Fibroblast of mammary gland (primary cell): ENCODE data around the gene RAB24.
"Not testable (repeated sequence)": the region's sequence is repeated elsewhere in the genome, so short reads cannot be mapped to it uniquely, and the experiment has no call there.

Source experiments
- DNase-seq: peaks from one replicate; pipeline ENCODE4 v3.0.0-alpha.2; 2010; ENCODE audit warnings: low read depth
- H3K4me3 ChIP-seq: 2 replicates; pipeline ENCODE4 v1.5.1; 2011; ENCODE audit warnings: low read depth, mild to moderate bottlenecking, low read length, moderate library complexity; ENCODE audit not compliant: control insufficient read depth
- CTCF ChIP-seq: conservative IDR thresholded peaks from 2 replicates; pipeline ENCODE4 v1.5.1; 2011; ENCODE audit warnings: low read depth, low read length, inconsistent platforms; ENCODE audit not compliant: control insufficient read depth, insufficient read depth

Gene RAB24

GRCh38 chr5:177347699-177348098 lies 44.2 kb upstream of the RAB24 start:
- DNase-seq, result no peak
- TF ChIP-seq CTCF, result no peak
- no peak overlapping the region for H3K4me3 ChIP-seq

- no peak overlapping the region for H3K4me3 ChIP-seq
- no peak for DNase-seq
- TF ChIP-seq CTCF, result no peak
Observed at GRCh38 chr5:177346820-177347219, 43.3 kb upstream of the RAB24 start.

GRCh38 chr5:177344891-177345290 lies 41.4 kb upstream of the RAB24 start:
- no peak overlapping the region for H3K4me3 ChIP-seq
- DNase-seq, result no peak
- no peak for TF ChIP-seq CTCF

GRCh38 chr5:177343777-177344176 lies 40.3 kb upstream of the RAB24 start:
- TF ChIP-seq CTCF, result no peak
- no peak for DNase-seq

GRCh38 chr5:177343000-177343399 lies 39.5 kb upstream of the RAB24 start:
- not testable (repeated sequence) for H3K4me3 ChIP-seq

More at GRCh38 chr5:177343777-177344176, 40.3 kb upstream of the RAB24 start:
- no peak overlapping the region for H3K4me3 ChIP-seq

GRCh38 chr5:177339107-177339638 lies 35.7 kb upstream of the RAB24 start:
- H3K4me3 ChIP-seq, result no peak overlapping the region
- DNase-seq, result no peak
- no peak for TF ChIP-seq CTCF

More at GRCh38 chr5:177343000-177343399, 39.5 kb upstream of the RAB24 start:
- not testable (repeated sequence) for DNase-seq

- no peak overlapping the region for H3K4me3 ChIP-seq
- DNase-seq, result no peak
- no peak for TF ChIP-seq CTCF
Observed at GRCh38 chr5:177338251-177339106, 35.0 kb upstream of the RAB24 start.
